Esophagus squamous epithelium (tissue), 5 donors: ENCODE results near the gene LDLRAD3. TPM values are rescaled to one million over a fixed set of nuclear protein-coding genes. Genes with fewer than 3 reads are reported as not detected.

Experiments
- DNase-seq: peaks from one replicate; lab custom pipeline; 2025; lab: John Stamatoyannopoulos, UW
- H3K27ac ChIP-seq, 4 donors: fragments of 200-600 bp; sonication (generic); one replicate each; pipeline ENCODE4 v1.5.1; 2016 to 2019; ENCODE audit warnings: mild to moderate bottlenecking in 1 of 4
- H3K27me3 ChIP-seq, 4 donors: fragments of 200-600 bp; sonication (generic); 1 replicate in 3 of 4; 2 replicates in 1 of 4; pipeline versions ENCODE4 v1.5.1 to v1.6.0; 2017 to 2021; ENCODE audit warnings: antibody characterized with exemption in 1 of 4
- H3K36me3 ChIP-seq, 3 donors: fragments of 200-600 bp; sonication (generic); one replicate each; pipeline ENCODE4 v1.5.1; 2016 to 2019
- H3K4me1 ChIP-seq, 3 donors: fragments of 200-600 bp; sonication (generic); one replicate each; pipeline ENCODE4 v1.5.1; 2017 to 2019
- H3K4me3 ChIP-seq, 4 donors: fragments of 200-600 bp; sonication (generic); 1 replicate in 3 of 4; 2 replicates in 1 of 4; pipeline ENCODE4 v1.5.1; 2016 to 2019; ENCODE audit warnings: mild to moderate bottlenecking in 2 of 4, moderate library complexity in 1 of 4
- H3K9me3 ChIP-seq, 3 donors: fragments of 200-600 bp; sonication (generic); one replicate each; pipeline ENCODE4 v1.5.1; 2016 to 2019
- CTCF ChIP-seq, 6 experiments: fragments of 450-650 bp in 4 of 6; fragments of 200-600 bp in 2 of 6; sonication (generic) in 2 of 6; IDR thresholded peaks; one replicate each; pipeline ENCODE4 v1.5.1; 2016 to 2019; ENCODE audit warnings: antibody characterized with exemption in 6 of 6, mild to moderate bottlenecking in 4 of 6, moderate library complexity in 4 of 6
- POLR2A ChIP-seq, 4 donors: fragments of 450-650 bp; IDR thresholded peaks; one replicate each; pipeline ENCODE4 v1.6.1; 2017; ENCODE audit warnings: antibody characterized with exemption in 4 of 4, mild to moderate bottlenecking in 4 of 4, moderate library complexity in 3 of 4
- WGBS, 2 donors: methylation state at CpG; one replicate each; pipeline ENCODE4 v1.1.5; 2018; 5-methylcytosine and 5-hydroxymethylcytosine counted together
- intact Hi-C: fragments of 100-400 bp; cut with DNase I; formaldehyde crosslinking; loops from one replicate; pipeline ENCODE4 v1.15.0; 2022
- total RNA-seq, 4 donors: library from RNA; depleted of rRNA; stranded (reverse); fragments of >200 nt; gene quantifications; one replicate each; pipeline ENCODE4 v1.1.0, GENCODE V29; 2016
- donor health status: DM: yes; HTN: yes; CAD: no.

Gene LDLRAD3
- total RNA-seq, 4 donors from 2014 or later = 5.0 to 16.8 (median 8.2) TPM

- Histone ChIP-seq H3K4me1 (peaks cover 0 to 14% (median 0%) of the 10 kb centered on the region in 3 donors), H3K27ac (no peak overlapping the region), H3K4me3 (no peak overlapping the region), H3K27me3 (no peaks in the 10 kb centered on the region), H3K36me3 (no peaks in the 10 kb centered on the region), H3K9me3 (no peaks in the 10 kb centered on the region)
- intact Hi-C loops = no loop called here
- 73 to 74% methylated on average over 10 of the region's 10 CpGs for WGBS, 2 donors
- no peak for DNase-seq
- TF ChIP-seq CTCF (IDR thresholded peaks at IDR 0.05) (no peak), POLR2A (IDR thresholded peaks at IDR 0.05) (no peak)
These were observed 218.4 kb downstream of the LDLRAD3 start for GRCh38 chr11:36162006-36162882.

- peaks cover 0 to 14% (median 0%) of the 10 kb centered on the region in 3 donors for H3K4me1 ChIP-seq
- H3K27me3 ChIP-seq = no peaks in the 10 kb centered on the region
- DNase-seq = no peak
- H3K27ac ChIP-seq = no peak overlapping the region
- no peak for TF ChIP-seq CTCF (IDR thresholded peaks at IDR 0.05)
- no peak for TF ChIP-seq POLR2A (IDR thresholded peaks at IDR 0.05)
- intact Hi-C loops = no loop called here
- no peaks in the 10 kb centered on the region for H3K9me3 ChIP-seq
- WGBS, 2 donors = 56 to 63% methylated on average over 5 of the region's 5 CpGs
- H3K36me3 ChIP-seq = no peaks in the 10 kb centered on the region
- no peak overlapping the region for H3K4me3 ChIP-seq
These were observed 219.1 kb downstream of the LDLRAD3 start for GRCh38 chr11:36162883-36163434.

- no peak overlapping the region for H3K4me3 ChIP-seq
- no peaks in the 10 kb centered on the region for H3K27me3 ChIP-seq
- WGBS, 2 donors = 71 to 89% methylated on average over 6 of the region's 6 CpGs
- no peak overlapping the region for H3K27ac ChIP-seq
- no peaks in the 10 kb centered on the region for H3K36me3 ChIP-seq
- intact Hi-C loops = no loop called here
- no peak for TF ChIP-seq POLR2A (IDR thresholded peaks at IDR 0.05)
- no peak for TF ChIP-seq CTCF (IDR thresholded peaks at IDR 0.05)
- H3K9me3 ChIP-seq = no peaks in the 10 kb centered on the region
- DNase-seq = no peak
- H3K4me1 ChIP-seq = peaks cover 0 to 14% (median 0%) of the 10 kb centered on the region in 3 donors
These were observed 220.8 kb downstream of the LDLRAD3 start for GRCh38 chr11:36164506-36165250.

GRCh38 chr11:36165621-36166397, 221.9 kb downstream of the LDLRAD3 start:
- Histone ChIP-seq H3K4me1 (peaks cover 0 to 14% (median 0%) of the 10 kb centered on the region in 3 donors), H3K9me3 (no peaks in the 10 kb centered on the region), H3K36me3 (no peaks in the 10 kb centered on the region), H3K27ac (no peak overlapping the region), H3K4me3 (no peak overlapping the region), H3K27me3 (no peaks in the 10 kb centered on the region)
- WGBS, 2 donors = 60 to 78% methylated on average over 2 to 3 of the region's 3 CpGs
- intact Hi-C loops = no loop called here
- no peak for TF ChIP-seq CTCF (IDR thresholded peaks at IDR 0.05)
- TF ChIP-seq POLR2A (IDR thresholded peaks at IDR 0.05) = no peak
- DNase-seq = no peak
